Measurements from ENCODE around the gene CPLX4. TPM values are rescaled to one million over a fixed set of nuclear protein-coding genes. Genes with fewer than 3 reads are reported as not detected.

The CPLX4 gene
- total RNA-seq, 1 donor from 2014 or later = not detected

GRCh38 chr18:59246796-59247195 is 71.7 kb downstream of the CPLX4 start:
- no peak overlapping the region for H3K27ac Mint-ChIP-seq (ENCODE audit: unreplicated experiment)
- TF ChIP-seq CTCF (IDR thresholded peaks at IDR 0.05; ENCODE audit: unreplicated experiment) = no peak
- no peaks in the 10 kb centered on the region for H3K9me3 Mint-ChIP-seq (ENCODE audit: unreplicated experiment)
- H3K27me3 Mint-ChIP-seq (ENCODE audit: unreplicated experiment) = peaks cover 3% of the 10 kb centered on the region
- H3K4me3 Mint-ChIP-seq (ENCODE audit: unreplicated experiment) = no peak overlapping the region
- peaks cover 3% of the 10 kb centered on the region for H3K4me1 Mint-ChIP-seq (ENCODE audit: unreplicated experiment)
- DNase-seq (ENCODE audit: low spot score) = no peak
- H3K36me3 Mint-ChIP-seq (ENCODE audit: low read depth, unreplicated experiment) = no peaks in the 10 kb centered on the region

Other genes with a start within 250 kb of the CPLX4 start
- 24.6 TPM for gene SEC11C, start 178.8 kb downstream of the CPLX4 start, total RNA-seq (ENCODE audit: unreplicated experiment)
- not detected for gene GRP, start 98.5 kb downstream of the CPLX4 start, total RNA-seq (ENCODE audit: unreplicated experiment)
- not detected for gene RAX, start 45.2 kb downstream of the CPLX4 start, total RNA-seq (ENCODE audit: unreplicated experiment)
- gene LMAN1, start 40.6 kb upstream of the CPLX4 start, total RNA-seq (ENCODE audit: unreplicated experiment) = 38.5 TPM

Data from endothelial cell (in vitro differentiated cells).